Fibroblast of mammary gland (primary cell): ENCODE measurements around the gene ZNF443.
A peak's percentile ranks its signal among the peaks of the same experiment; 100 is the strongest.
"Not testable (repeated sequence)": the region's sequence is repeated elsewhere in the genome, so short reads cannot be mapped to it uniquely, and the experiment has no call there.

Source experiments
- DNase-seq: peaks from one replicate; pipeline ENCODE4 v3.0.0-alpha.2; 2010; ENCODE audit warnings: low read depth
- H3K4me3 ChIP-seq: 2 replicates; pipeline ENCODE4 v1.5.1; 2011; ENCODE audit warnings: low read depth, mild to moderate bottlenecking, low read length, moderate library complexity; ENCODE audit not compliant: control insufficient read depth
- CTCF ChIP-seq: conservative IDR thresholded peaks from 2 replicates; pipeline ENCODE4 v1.5.1; 2011; ENCODE audit warnings: low read depth, low read length, inconsistent platforms; ENCODE audit not compliant: control insufficient read depth, insufficient read depth

Gene ZNF443

GRCh38 chr19:12440541-12441316, at the start of gene ZNF443:
Gene ZNF443 (minus strand): TSS chr19:12441021. CDS start chr19:12440914, 107 bp downstream.
- peak; percentile 96 for DNase-seq
- TF ChIP-seq CTCF: no peak
- H3K4me3 ChIP-seq: peak within 1 kb of the TSS; percentile 81

- not testable (repeated sequence) for H3K4me3 ChIP-seq, DNase-seq
Measured at GRCh38 chr19:12486265-12486783, 45.5 kb upstream of the ZNF443 start.

GRCh38 chr19:12485571-12485970, 44.8 kb upstream of the ZNF443 start:
- TF ChIP-seq CTCF: no peak
- H3K4me3 ChIP-seq: no peak overlapping the region
- DNase-seq: no peak

GRCh38 chr19:12485052-12485416, 44.2 kb upstream of the ZNF443 start:
- DNase-seq: no peak
- TF ChIP-seq CTCF: no peak
- H3K4me3 ChIP-seq: peak overlapping the region; percentile 96

GRCh38 chr19:12484371-12485051, 43.7 kb upstream of the ZNF443 start, which contains the start of gene ZNF709:
Gene ZNF709 (minus strand): TSS chr19:12484816. CDS start chr19:12484657, 159 bp downstream.
- TF ChIP-seq CTCF: no peak
- DNase-seq: peak; percentile 75
- peak within 1 kb of the TSS; percentile 96 for H3K4me3 ChIP-seq

- TF ChIP-seq CTCF: no peak
- DNase-seq: no peak
- peak overlapping the region; percentile 96 for H3K4me3 ChIP-seq
Measured at GRCh38 chr19:12484011-12484370, 43.2 kb upstream of the ZNF443 start.

GRCh38 chr19:12482509-12482886, 41.7 kb upstream of the ZNF443 start:
- DNase-seq: no peak
- TF ChIP-seq CTCF: no peak
- H3K4me3 ChIP-seq: no peak overlapping the region
